Breast epithelium (tissue), 4 donors: Measurements from ENCODE around the gene ANKRD11. TPM values are rescaled to one million over a fixed set of nuclear protein-coding genes. Genes with fewer than 3 reads are reported as not detected.
"Not testable (repeated sequence)": the region's sequence is repeated elsewhere in the genome, so short reads cannot be mapped to it uniquely, and the experiment has no call there.

Experiments
- DNase-seq, 2 donors: peaks; one replicate each; pipeline ENCODE4 v3.0.0-alpha.2; 2019; ENCODE audit warnings: low spot score in 2 of 2
- H3K27ac ChIP-seq, 2 donors: fragments of 200-600 bp; sonication (generic) in 1 of 2; one replicate each; pipeline ENCODE4 v1.5.1; 2016 to 2019; ENCODE audit warnings: mild to moderate bottlenecking in 1 of 2
- H3K27me3 ChIP-seq, 2 donors: fragments of 200-600 bp; sonication (generic) in 1 of 2; one replicate each; pipeline versions ENCODE4 v1.5.1 to v1.6.0; 2017 to 2019; ENCODE audit warnings: control low read depth in 1 of 2, mild to moderate bottlenecking in 1 of 2
- H3K36me3 ChIP-seq: fragments of 200-600 bp; one replicate; pipeline ENCODE4 v1.5.1; 2019
- H3K4me1 ChIP-seq, 2 donors: fragments of 200-600 bp; sonication (generic); one replicate each; pipeline ENCODE4 v1.5.1; 2016 to 2019; ENCODE audit warnings: control low read depth in 1 of 2
- H3K4me3 ChIP-seq, 3 donors: fragments of 200-600 bp; sonication (generic); 1 replicate in 2 of 3; 2 replicates in 1 of 3; pipeline ENCODE4 v1.5.1; 2016 to 2019; ENCODE audit warnings: mild to moderate bottlenecking in 3 of 3, moderate library complexity in 2 of 3
- H3K9me3 ChIP-seq, 2 donors: fragments of 200-600 bp; sonication (generic) in 1 of 2; one replicate each; pipeline ENCODE4 v1.5.1; 2016 to 2019; ENCODE audit warnings: control low read depth in 1 of 2
- CTCF ChIP-seq, 3 donors: fragments of 450-650 bp; IDR thresholded peaks; one replicate each; pipeline ENCODE4 v1.5.1; 2016 to 2017; ENCODE audit warnings: antibody characterized with exemption in 3 of 3, mild to moderate bottlenecking in 3 of 3, moderate library complexity in 3 of 3
- POLR2A ChIP-seq: fragments of 450-650 bp; IDR thresholded peaks from one replicate; pipeline ENCODE4 v1.6.1; 2016; ENCODE audit warnings: antibody characterized with exemption, mild to moderate bottlenecking, moderate library complexity
- POLR2AphosphoS5 ChIP-seq, 3 donors: sonication (generic); formaldehyde crosslinking; IDR thresholded peaks; one replicate each; pipeline ENCODE4 v1.6.1; 2017; ENCODE audit warnings: antibody characterized with exemption in 3 of 3
- intact Hi-C: fragments of 100-400 bp; cut with DNase I; formaldehyde crosslinking; loops from one replicate; pipeline ENCODE4 v1.15.1; 2023; ENCODE audit warnings: low total_unique reads
- total RNA-seq, 3 donors: library from RNA; depleted of rRNA; stranded (reverse); fragments of >200 nt; gene quantifications; one replicate each; pipeline ENCODE4 v1.1.0, GENCODE V29; 2016

ANKRD11 gene
- total RNA-seq, 3 donors from 2014 or later: 64.0 to 79.0 (median 69.2) TPM

DNA sequence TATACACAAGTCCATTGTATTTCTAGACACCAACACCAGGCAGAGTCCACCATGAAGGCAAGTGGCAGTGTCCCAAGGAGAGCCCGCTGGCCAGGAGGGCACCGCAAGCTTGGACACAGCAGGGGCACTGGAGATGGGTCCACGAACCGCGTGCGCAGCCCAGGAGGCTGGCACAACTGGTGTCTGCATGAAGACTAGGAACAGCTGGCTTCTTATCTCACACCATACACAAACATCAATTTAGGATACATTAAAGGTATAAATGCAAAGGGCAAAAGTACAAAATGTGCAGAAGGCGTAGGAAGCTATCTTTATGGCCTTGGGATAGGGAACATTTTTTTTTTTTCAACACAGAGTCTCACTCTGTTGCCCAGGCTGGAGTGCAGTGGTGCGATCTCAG is 52.4 kb downstream of the ANKRD11 start:
- Histone ChIP-seq H3K27me3 (no peaks in the 10 kb centered on the region), H3K9me3 (no peaks in the 10 kb centered on the region), H3K27ac (no peak overlapping the region), H3K36me3 (no peaks in the 10 kb centered on the region), H3K4me3 (no peak overlapping the region), H3K4me1 (peaks cover 5% of the 10 kb centered on the region in 2 donors)
- intact Hi-C loops: loop anchor here (1.0 kb wide), 1 partner anchor 22 kb away; no protein-coding TSS in a partner anchor
- no peak for DNase-seq
- no peak for TF ChIP-seq CTCF (IDR thresholded peaks at IDR 0.05)
- TF ChIP-seq POLR2A: no peak
- TF ChIP-seq POLR2AphosphoS5 (IDR thresholded peaks at IDR 0.05): no peak

DNA sequence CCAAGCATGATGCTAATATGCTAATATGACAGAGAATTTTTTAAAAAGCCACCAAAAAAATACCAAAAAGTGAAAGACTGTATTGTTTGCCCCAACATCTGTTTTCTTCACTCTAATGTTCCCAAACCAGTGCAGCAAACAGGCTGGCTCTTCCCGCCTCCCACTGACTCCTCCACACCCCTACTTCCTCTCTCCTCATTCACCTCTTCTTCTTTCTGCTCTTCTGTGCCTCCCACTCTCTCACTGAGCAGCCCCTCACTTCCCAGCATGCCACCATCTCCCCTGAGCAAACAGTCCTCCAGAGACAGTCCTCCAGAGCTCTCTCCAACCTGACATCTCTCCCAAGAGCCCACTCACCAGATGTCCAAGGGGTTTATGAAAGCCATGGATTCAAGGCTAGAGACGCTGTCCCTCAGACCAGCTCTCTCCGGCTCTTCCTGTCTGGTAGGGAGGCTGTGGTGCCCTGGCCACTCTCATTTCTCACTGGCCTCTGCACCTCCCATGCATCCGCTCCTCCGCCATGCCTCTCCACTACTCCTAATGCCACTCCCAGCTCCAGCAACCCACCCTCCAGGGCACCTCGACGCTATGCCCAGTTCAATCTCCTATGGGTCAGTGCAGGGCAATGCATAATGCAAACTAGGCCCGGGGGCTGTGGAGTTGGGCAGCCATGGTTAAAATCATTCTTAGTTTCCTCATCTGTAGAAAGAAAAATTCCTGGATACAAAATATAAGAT is 52.9 kb downstream of the ANKRD11 start:
- no peak for DNase-seq
- H3K36me3 ChIP-seq: no peaks in the 10 kb centered on the region
- intact Hi-C loops: loop anchor here (1.0 kb wide), 1 partner anchor 23 kb away; no protein-coding TSS in a partner anchor
- TF ChIP-seq POLR2AphosphoS5 (IDR thresholded peaks at IDR 0.05): no peak
- TF ChIP-seq CTCF (IDR thresholded peaks at IDR 0.05): no peak
- TF ChIP-seq POLR2A: no peak
- no peaks in the 10 kb centered on the region for H3K27me3 ChIP-seq
- peaks cover 0 to 4% of the 10 kb centered on the region in 2 donors for H3K4me1 ChIP-seq
- H3K9me3 ChIP-seq: no peaks in the 10 kb centered on the region
- H3K4me3 ChIP-seq: no peak overlapping the region
- H3K27ac ChIP-seq: no peak overlapping the region

DNA sequence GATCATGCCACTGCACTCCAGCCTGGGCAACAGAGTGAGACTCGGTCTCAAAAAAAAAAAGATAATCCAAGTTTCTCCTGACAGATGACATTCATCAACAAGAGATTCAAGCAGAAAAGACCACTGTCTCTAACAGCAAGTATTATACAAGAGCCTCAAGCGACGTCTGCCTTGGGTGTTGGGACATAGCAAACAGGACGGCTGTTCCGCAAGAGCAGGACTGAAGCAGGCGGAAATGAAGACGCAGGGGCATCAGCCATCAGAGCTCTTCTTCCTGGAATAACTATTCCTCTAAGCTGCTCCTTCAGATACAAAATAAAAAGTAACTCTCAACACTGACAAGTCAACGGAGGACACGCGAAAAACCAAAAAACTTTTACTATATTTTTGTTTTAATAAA is 54.0 kb downstream of the ANKRD11 start:
- H3K27ac ChIP-seq: no peak overlapping the region

GRCh38 chr16:89435059-89435458 is 55.3 kb downstream of the ANKRD11 start:
- intact Hi-C loops, H3K4me1 ChIP-seq, H3K36me3 ChIP-seq, H3K9me3 ChIP-seq, DNase-seq, H3K4me3 ChIP-seq, H3K27me3 ChIP-seq, H3K27ac ChIP-seq: not testable (repeated sequence)

More for the DNA sequence above, 54.0 kb downstream of the ANKRD11 start:
- Histone ChIP-seq H3K9me3 (no peaks in the 10 kb centered on the region), H3K4me3 (no peak overlapping the region), H3K27me3 (no peaks in the 10 kb centered on the region), H3K4me1 (peaks cover 0 to under 1% of the 10 kb centered on the region in 2 donors), H3K36me3 (no peaks in the 10 kb centered on the region)
- TF ChIP-seq POLR2AphosphoS5 (IDR thresholded peaks at IDR 0.05) (no peak), CTCF (IDR thresholded peaks at IDR 0.05) (no peak), POLR2A (no peak)
- intact Hi-C loops: no loop called here
- no peak for DNase-seq

- Histone ChIP-seq H3K27me3 (no peaks in the 10 kb centered on the region), H3K36me3 (no peaks in the 10 kb centered on the region), H3K4me1 (peaks cover 0 to 5% of the 10 kb centered on the region in 2 donors), H3K27ac (no peak overlapping the region), H3K9me3 (no peaks in the 10 kb centered on the region), H3K4me3 (no peak overlapping the region)
- DNase-seq: no peak
- intact Hi-C loops: no loop called here
- TF ChIP-seq POLR2AphosphoS5 (IDR thresholded peaks at IDR 0.05) (no peak), POLR2A (no peak), CTCF (IDR thresholded peaks at IDR 0.05) (no peak)
Observed at GRCh38 chr16:89434490-89434889, 55.9 kb downstream of the ANKRD11 start.

DNA sequence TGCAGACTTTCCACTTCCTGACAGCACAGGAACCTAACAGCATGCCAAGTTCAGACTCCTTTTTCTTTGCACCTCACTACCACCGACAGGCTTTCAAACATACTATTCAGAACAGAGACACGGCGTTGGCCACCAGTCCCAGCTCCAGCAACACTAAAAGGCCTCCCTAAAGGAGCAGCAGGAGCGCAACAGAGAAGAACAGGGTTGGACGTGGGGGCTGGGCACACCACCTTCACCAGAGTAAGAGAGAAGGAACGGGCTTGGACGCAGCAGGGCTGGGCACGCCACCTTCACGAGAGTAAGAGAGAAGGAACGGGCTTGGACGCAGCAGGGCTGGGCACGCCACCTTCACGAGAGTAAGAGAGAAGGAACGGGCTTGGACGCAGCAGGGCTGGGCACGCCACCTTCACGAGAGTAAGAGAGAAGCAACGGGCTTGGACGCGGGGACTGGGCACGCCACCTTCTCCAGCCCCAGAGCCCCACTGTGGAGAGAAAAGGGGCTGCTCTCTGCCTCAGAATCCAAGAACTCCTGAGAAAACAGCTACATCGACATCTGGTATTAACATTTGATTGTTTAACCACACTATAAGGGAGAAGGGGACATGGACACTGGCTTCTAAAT is 56.9 kb downstream of the ANKRD11 start:
- H3K36me3 ChIP-seq, H3K27me3 ChIP-seq, H3K27ac ChIP-seq, intact Hi-C loops, H3K4me3 ChIP-seq, H3K4me1 ChIP-seq, H3K9me3 ChIP-seq, DNase-seq: not testable (repeated sequence)
